GM12865 (cell line): ENCODE measurements around the gene TGM4.

Experiments
- DNase-seq: peaks from one replicate; pipeline ENCODE4 v3.0.0; 2010; ENCODE audit warnings: low read depth
- H3K4me3 ChIP-seq: 2 replicates; pipeline ENCODE4 v1.5.1; 2011; ENCODE audit warnings: mild to moderate bottlenecking, low read depth, low read length, control low read depth
- TF ChIP-seq, protein P1 (sequence below): IDR thresholded peaks from 2 replicates; pipeline ENCODE4 v1.5.1; 2011; ENCODE audit warnings: low read length, control low read depth, low read depth, inconsistent platforms; ENCODE audit not compliant: insufficient read depth; ENCODE audit errors: missing control alignments

Gene TGM4

DNA sequence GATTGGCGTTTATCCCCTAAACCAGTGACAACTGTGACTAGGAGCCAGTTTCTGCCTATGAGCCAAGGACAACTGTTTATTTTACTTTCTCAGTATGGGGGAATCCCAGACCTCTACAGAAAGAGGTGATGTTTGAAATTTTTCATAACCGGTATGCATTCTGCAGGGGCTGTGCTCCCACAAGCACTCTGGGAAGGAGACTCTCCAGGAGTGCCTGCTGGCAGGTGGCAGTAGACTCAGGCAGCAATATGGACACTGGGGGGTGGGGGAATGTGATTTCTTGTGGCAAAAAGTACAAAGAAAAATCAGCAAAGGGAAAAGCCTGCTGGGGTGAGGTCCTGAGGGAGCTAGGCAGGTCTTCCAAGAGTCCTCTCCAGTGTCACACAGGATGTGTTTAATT is 5.9 kb downstream of the TGM4 start:
- no peak overlapping the region for H3K4me3 ChIP-seq
- DNase-seq = no peak
- TF ChIP-seq, protein P1, sequence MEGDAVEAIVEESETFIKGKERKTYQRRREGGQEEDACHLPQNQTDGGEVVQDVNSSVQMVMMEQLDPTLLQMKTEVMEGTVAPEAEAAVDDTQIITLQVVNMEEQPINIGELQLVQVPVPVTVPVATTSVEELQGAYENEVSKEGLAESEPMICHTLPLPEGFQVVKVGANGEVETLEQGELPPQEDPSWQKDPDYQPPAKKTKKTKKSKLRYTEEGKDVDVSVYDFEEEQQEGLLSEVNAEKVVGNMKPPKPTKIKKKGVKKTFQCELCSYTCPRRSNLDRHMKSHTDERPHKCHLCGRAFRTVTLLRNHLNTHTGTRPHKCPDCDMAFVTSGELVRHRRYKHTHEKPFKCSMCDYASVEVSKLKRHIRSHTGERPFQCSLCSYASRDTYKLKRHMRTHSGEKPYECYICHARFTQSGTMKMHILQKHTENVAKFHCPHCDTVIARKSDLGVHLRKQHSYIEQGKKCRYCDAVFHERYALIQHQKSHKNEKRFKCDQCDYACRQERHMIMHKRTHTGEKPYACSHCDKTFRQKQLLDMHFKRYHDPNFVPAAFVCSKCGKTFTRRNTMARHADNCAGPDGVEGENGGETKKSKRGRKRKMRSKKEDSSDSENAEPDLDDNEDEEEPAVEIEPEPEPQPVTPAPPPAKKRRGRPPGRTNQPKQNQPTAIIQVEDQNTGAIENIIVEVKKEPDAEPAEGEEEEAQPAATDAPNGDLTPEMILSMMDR = no peak

GRCh38 chr3:44883213-44883955 is 9.0 kb downstream of the TGM4 start:
- TF ChIP-seq, protein P1 = no peak
- no peak for DNase-seq
- no peak overlapping the region for H3K4me3 ChIP-seq

- H3K4me3 ChIP-seq = no peak overlapping the region
- DNase-seq = no peak
- TF ChIP-seq, protein P1 = no peak
Measured at GRCh38 chr3:44883999-44884431, 9.6 kb downstream of the TGM4 start.

DNA sequence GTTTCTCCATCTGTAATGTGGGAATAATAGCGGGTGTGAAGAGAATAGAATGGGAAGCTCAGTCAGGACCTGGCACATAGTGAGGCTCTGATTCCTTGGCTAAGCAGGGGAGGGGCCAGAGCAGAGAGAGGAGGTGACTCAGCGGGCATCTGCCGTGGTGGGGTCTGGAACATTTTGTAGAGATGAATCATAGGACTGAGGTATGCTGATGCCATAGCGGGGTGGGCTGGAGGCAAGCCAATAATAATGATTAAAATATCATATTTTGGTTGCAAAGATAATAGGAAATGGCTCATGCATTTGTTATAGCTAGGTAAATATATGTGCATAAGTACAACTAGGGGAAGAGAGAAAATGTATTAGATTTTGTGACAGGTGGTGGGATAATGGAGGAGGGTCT is 11.2 kb downstream of the TGM4 start:
- no peak overlapping the region for H3K4me3 ChIP-seq
- DNase-seq = no peak
- TF ChIP-seq, protein P1 = no peak

- H3K4me3 ChIP-seq = no peak overlapping the region
- TF ChIP-seq, protein P1 = no peak
- DNase-seq = no peak
Measured at GRCh38 chr3:44886561-44886960, 12.2 kb downstream of the TGM4 start.

- TF ChIP-seq, protein P1 = no peak
- H3K4me3 ChIP-seq = no peak overlapping the region
- no peak for DNase-seq
Measured at GRCh38 chr3:44887101-44887500, 12.7 kb downstream of the TGM4 start.

DNA sequence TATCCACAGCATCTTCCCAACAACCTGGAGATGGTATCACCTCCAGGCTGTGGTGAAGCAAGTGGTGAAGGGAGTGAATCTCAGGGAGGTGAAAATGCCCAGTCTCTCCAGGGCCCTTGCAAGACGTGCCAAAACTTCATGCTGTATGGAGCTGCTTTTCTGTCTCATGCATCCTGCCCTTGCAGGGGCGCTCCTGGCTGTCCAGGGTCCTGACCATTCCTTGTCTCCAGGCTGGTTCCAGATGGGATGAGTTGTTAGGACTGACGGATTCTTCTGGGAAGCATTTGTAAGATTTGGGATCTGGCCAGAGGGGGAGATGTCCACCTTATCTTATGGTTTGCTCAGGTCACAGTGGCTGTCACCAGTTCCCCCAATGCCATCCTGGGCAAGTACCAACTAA is 15.8 kb downstream of the TGM4 start:
- H3K4me3 ChIP-seq = no peak overlapping the region
- no peak for DNase-seq
- TF ChIP-seq, protein P1 = no peak
